Adipocyte (in vitro differentiated cells): ENCODE measurements around the gene DEFB131B.
"Not testable (repeated sequence)": the region's sequence is repeated elsewhere in the genome, so short reads cannot be mapped to it uniquely, and the experiment has no call there.

Experiments
- DNase-seq: peaks from one replicate; pipeline ENCODE4 v3.0.0-alpha.2; 2015; ENCODE audit warnings: low read depth
- H3K27me3 ChIP-seq: replicated peaks from 2 replicates; pipeline ENCODE4 v1.7.0; 2013; ENCODE audit warnings: mild to moderate bottlenecking, low read length, moderate library complexity; ENCODE audit not compliant: control insufficient read depth, insufficient read depth
- H3K36me3 ChIP-seq: 2 replicates; pipeline ENCODE4 v1.7.0; 2013; ENCODE audit warnings: low read length, mild to moderate bottlenecking, moderate library complexity; ENCODE audit not compliant: control insufficient read depth, insufficient read depth, severe bottlenecking
- H3K4me1 ChIP-seq: 2 replicates; pipeline ENCODE4 v1.7.0; 2013; ENCODE audit warnings: mild to moderate bottlenecking, low read length, moderate library complexity; ENCODE audit not compliant: control insufficient read depth, insufficient read depth
- H3K4me3 ChIP-seq: 2 replicates; pipeline ENCODE4 v1.7.0; 2013; ENCODE audit warnings: mild to moderate bottlenecking, low read length, moderate library complexity
- H3K9ac ChIP-seq: 2 replicates; pipeline ENCODE4 v1.7.0; 2013; ENCODE audit warnings: mild to moderate bottlenecking, low read length, moderate library complexity
- H3K9me3 ChIP-seq: 2 replicates; pipeline ENCODE4 v1.7.0; 2013; ENCODE audit warnings: mild to moderate bottlenecking, low read length, moderate library complexity; ENCODE audit not compliant: control insufficient read depth

The DEFB131B gene

DNA sequence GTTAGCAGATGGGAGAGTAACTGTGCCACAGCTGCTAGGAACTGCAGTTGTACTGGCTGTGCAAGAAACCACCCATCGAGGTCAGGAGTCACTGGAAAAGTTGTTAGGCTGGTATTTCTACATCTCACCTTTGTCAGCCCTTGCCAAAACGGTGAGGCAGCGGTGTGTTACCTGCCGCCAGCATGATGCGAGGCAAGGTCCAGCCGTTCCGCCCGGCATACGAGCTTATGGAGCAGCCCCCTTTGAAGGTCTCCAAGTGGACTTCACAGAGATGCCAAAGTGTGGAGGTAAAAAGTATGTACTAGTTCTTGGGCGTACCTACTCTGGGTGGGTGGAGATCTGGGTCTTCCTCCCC, 33.7 kb downstream of the DEFB131B start:
- not testable (repeated sequence) for H3K9me3 ChIP-seq, H3K4me3 ChIP-seq, DNase-seq, H3K9ac ChIP-seq, H3K27me3 ChIP-seq, H3K4me1 ChIP-seq
- H3K36me3 ChIP-seq = peaks cover 17% of the 10 kb centered on the region

DNA sequence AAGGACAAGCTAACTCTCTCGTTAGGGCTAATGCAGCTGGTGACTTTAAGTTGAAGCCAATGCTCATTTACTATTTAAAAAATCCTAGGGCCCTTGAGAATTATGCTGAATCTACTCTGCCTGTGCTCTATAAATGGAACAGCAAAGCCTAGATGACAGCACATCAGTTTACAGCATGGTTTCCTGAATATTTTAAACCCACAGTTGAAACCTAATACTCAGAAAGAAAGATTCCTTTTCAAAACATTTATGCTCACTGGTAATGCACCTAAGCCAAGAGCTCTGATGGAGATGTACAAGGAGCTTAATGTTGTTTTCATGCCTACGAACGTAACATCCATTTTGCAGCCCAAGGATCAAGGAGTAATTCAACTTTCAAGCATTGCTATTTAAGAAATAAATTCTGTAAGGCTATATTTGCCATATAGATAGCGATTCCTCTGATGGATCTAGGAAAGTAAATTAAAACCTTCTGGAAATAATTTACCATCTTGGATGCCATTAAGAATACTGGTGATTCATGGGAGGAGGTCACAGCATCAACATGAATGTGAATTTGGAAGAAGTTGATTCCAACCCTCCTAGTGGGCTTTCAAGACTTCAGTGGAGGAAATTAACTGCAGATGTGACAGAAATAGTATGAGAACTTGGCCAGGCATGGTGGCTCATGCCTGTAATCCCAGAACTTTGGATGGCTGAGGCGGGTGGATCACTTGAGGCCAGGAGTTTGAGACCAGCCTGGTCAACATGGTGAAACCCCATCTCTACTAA, 35.7 kb downstream of the DEFB131B start:
- Histone ChIP-seq H3K9ac (no peak overlapping the region), H3K27me3 (no peaks in the 10 kb centered on the region), H3K9me3 (no peaks in the 10 kb centered on the region), H3K4me1 (no peaks in the 10 kb centered on the region), H3K4me3 (no peak overlapping the region), H3K36me3 (peaks cover 17% of the 10 kb centered on the region)
- peak; percentile 66 for DNase-seq

GRCh38 chr11:71914617-71915189, 36.5 kb downstream of the DEFB131B start:
- H3K36me3 ChIP-seq = peaks cover 17% of the 10 kb centered on the region
- H3K4me1 ChIP-seq = no peaks in the 10 kb centered on the region
- no peak for DNase-seq
- no peak overlapping the region for H3K9ac ChIP-seq
- H3K27me3 ChIP-seq = no peaks in the 10 kb centered on the region
- H3K9me3 ChIP-seq = no peaks in the 10 kb centered on the region
- no peak overlapping the region for H3K4me3 ChIP-seq

DNA sequence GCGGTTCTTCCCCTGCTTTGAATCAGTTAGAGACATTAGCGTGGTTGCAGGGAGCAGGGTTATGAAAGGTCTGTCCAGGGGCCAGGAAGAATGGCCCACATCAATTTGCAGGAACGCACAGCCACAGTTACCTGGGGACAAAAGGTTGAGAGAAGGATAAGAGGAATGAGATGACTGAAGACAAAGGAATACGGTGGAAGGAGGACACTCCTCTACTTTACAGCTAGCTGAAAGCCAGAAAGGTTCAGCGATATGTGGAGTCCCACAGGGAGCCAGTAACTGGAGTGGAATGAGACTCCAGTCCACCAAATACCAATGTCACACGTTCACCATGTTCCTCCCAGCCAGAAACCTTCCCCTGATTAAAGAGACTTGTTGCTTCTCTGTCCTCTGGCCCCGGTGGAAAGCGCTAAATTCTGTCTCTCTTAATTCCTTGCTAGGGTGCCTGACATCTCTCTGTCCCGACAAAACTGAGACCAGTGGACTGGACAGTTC, 39.4 kb downstream of the DEFB131B start:
- H3K36me3 ChIP-seq = peaks cover 17% of the 10 kb centered on the region
- no peaks in the 10 kb centered on the region for H3K4me1 ChIP-seq

DNA sequence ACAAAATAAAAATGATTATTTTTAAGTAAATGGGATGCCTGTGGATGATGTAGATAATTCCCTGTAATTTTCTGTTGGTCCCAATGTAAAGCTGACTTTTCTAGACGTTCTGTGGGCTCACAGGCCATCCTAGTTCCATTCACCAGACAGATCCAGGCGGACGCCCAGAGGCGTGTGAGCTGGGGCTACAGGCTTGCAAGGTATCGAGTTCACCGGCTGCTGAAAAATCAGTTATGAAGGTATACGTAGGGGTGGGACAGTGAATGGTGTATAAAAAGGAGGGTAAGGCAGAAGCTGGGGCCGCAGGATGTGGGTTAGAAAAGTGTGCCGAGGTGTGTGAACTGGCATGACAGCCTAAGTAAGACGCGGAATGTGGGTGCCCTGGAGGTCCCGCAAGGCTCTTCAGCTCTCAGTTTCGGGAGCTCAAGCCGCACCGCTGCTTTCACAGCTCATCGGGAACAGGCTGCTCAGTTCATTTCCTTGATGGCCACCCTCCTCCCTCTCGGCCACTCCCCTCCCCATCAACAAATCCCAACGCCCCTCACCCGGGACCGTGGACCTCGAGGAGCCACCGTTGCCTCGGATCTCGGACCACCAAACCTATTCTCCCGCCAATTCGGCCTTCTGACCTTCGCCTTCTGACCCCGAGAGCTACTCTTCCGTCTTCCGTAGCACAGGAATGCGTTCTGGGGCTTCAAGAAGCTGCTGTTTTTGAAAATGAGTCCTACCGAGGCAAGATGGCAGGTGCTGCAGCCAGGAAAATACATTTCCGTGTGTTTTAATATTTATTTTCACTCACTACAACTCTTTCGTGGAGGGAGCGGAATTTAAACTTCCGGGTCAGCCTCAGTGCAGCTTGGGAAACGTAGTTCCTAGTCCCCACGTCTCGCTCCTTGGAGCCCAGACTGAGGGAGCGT, 49.8 kb downstream of the DEFB131B start, which contains the start of gene XNDC1N:
Gene XNDC1N, minus strand, starts transcription at position 775 of the 917 bp plus-strand sequence. CDS start 5,241 bp downstream, outside the sequence.
- Histone ChIP-seq H3K9me3 (no peaks in the 10 kb centered on the region), H3K4me1 (peaks cover 24% of the 10 kb centered on the region), H3K4me3 (peak within 1 kb of the TSS; percentile 91), H3K9ac (peak within 1 kb of the TSS; percentile 91), H3K36me3 (no peaks in the 10 kb centered on the region), H3K27me3 (no peaks in the 10 kb centered on the region)
- DNase-seq = peak; percentile 96

More for the DNA sequence above, 39.4 kb downstream of the DEFB131B start:
- no peak overlapping the region for H3K9ac ChIP-seq
- DNase-seq = no peak
- H3K9me3 ChIP-seq = no peaks in the 10 kb centered on the region
- H3K27me3 ChIP-seq = no peaks in the 10 kb centered on the region
- no peak overlapping the region for H3K4me3 ChIP-seq

- peaks cover 24% of the 10 kb centered on the region for H3K4me1 ChIP-seq
- peak; percentile 99 for DNase-seq
- H3K4me3 ChIP-seq = peak within 1 kb of the TSS; percentile 91
- no peaks in the 10 kb centered on the region for H3K36me3 ChIP-seq
- H3K9me3 ChIP-seq = no peaks in the 10 kb centered on the region
- peak within 1 kb of the TSS; percentile 91 for H3K9ac ChIP-seq
- H3K27me3 ChIP-seq = no peaks in the 10 kb centered on the region
Measured at GRCh38 chr11:71928737-71929443, 50.6 kb downstream of the DEFB131B start, which contains the start of gene RNF121. Gene RNF121, plus strand, starts transcription at chr11:71929046. Its CDS starts 16 bp downstream, at chr11:71929062.

GRCh38 chr11:71929491-71929890, 51.2 kb downstream of the DEFB131B start:
- Histone ChIP-seq H3K27me3 (no peaks in the 10 kb centered on the region), H3K4me1 (peaks cover 24% of the 10 kb centered on the region), H3K36me3 (no peaks in the 10 kb centered on the region), H3K4me3 (peak overlapping the region; percentile 91), H3K9ac (peak overlapping the region; percentile 91), H3K9me3 (no peaks in the 10 kb centered on the region)
- DNase-seq = no peak

DNA sequence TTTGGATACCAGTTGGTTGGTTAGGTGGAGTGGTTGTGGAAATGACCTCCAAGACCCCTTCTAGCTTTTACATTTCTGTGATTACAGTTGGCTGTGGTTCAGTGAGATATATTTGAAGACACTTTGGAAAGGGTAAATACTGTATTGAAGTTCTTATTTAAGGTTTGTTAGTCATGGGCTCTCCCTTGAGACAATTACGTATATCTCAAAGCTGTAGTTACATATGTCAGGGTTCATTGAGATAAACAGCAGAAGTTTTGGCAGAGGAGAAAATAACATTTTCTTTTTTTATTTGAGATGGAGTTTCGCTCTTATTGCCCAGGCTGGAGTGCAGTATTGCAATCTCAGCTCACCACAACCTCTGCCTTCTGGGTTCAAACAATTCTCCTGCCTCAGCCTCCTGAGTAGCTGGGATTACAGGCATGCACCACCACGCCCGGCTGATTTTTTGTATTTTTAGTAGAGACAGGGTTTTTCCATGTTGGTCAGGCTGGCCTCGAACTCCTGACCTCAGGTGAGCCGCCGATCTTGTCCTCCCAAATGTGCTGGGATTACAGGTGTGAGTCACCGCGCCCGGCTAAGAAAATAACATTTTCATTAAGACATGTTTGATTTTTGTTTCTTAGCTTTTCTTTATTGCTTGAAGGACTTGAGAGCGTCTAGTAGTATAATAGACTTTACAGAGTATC, 52.4 kb downstream of the DEFB131B start:
- Histone ChIP-seq H3K9me3 (no peaks in the 10 kb centered on the region), H3K27me3 (no peaks in the 10 kb centered on the region), H3K4me3 (no peak overlapping the region), H3K36me3 (no peaks in the 10 kb centered on the region), H3K4me1 (peaks cover 24% of the 10 kb centered on the region), H3K9ac (no peak overlapping the region)
- no peak for DNase-seq

GRCh38 chr11:71931245-71931602, 53.0 kb downstream of the DEFB131B start:
- peaks cover 24% of the 10 kb centered on the region for H3K4me1 ChIP-seq
- H3K9me3 ChIP-seq = no peaks in the 10 kb centered on the region
- no peak overlapping the region for H3K4me3 ChIP-seq
- H3K36me3 ChIP-seq = no peaks in the 10 kb centered on the region
- H3K9ac ChIP-seq = no peak overlapping the region
- peak; percentile 29 for DNase-seq
- no peaks in the 10 kb centered on the region for H3K27me3 ChIP-seq

DNA sequence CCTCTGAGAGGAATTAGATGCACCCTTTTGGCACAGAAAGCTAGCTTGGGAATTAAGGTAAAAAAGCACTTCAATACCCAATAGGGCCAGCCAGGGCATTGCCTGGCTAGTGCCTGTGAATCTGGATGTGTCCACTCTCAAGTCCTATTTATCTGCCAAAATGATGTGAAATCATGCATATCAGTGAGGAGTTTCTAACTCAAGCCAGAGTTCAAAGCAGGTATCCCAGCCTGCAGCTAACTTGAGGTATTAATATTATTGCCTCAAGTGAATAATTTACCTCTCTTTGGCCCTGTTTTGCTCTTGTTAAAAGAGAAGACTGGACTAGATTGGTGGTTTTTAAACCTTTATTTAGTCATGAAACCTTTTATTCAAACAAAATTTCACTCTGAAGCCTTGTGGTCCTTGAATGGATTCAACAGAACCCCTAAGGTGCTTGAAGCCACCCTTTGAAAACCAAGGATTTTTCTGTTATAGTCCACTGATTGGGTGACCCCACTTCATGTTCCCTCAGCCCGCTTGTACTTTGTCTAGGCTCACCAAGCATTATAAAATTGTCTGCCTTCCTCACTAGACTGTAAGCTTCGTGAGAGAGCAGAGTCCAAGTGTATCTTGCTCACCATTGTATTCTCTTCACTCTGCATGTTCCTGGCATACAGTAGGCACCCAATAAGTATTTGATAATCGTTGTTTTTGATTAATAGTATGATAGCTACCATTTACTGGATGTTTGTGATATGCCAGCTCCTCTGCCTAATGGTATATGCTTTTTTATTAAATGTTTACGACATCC, 55.1 kb downstream of the DEFB131B start:
- H3K9ac ChIP-seq = no peak overlapping the region
- H3K27me3 ChIP-seq = no peaks in the 10 kb centered on the region
- no peaks in the 10 kb centered on the region for H3K36me3 ChIP-seq
- no peaks in the 10 kb centered on the region for H3K9me3 ChIP-seq
- no peak for DNase-seq
- peaks cover 29% of the 10 kb centered on the region for H3K4me1 ChIP-seq
- no peak overlapping the region for H3K4me3 ChIP-seq
